AG10803 (cell line): ENCODE measurements around the gene GATAD2B.
"Not testable (repeated sequence)": the region's sequence is repeated elsewhere in the genome, so short reads cannot be mapped to it uniquely, and the experiment has no call there.

Experiments
- DNase-seq: peaks from one replicate; pipeline ENCODE4 v3.0.0; 2010; ENCODE audit warnings: low read depth
- H3K4me3 ChIP-seq: 2 replicates; pipeline ENCODE4 v1.5.1; 2011; ENCODE audit warnings: mild to moderate bottlenecking, low read length, control low read depth
- TF ChIP-seq, protein P1 (sequence below): conservative IDR thresholded peaks from 2 replicates; pipeline ENCODE4 v1.5.1; 2011; ENCODE audit warnings: mild to moderate bottlenecking, low read length, control low read depth, inconsistent platforms

Gene GATAD2B

DNA sequence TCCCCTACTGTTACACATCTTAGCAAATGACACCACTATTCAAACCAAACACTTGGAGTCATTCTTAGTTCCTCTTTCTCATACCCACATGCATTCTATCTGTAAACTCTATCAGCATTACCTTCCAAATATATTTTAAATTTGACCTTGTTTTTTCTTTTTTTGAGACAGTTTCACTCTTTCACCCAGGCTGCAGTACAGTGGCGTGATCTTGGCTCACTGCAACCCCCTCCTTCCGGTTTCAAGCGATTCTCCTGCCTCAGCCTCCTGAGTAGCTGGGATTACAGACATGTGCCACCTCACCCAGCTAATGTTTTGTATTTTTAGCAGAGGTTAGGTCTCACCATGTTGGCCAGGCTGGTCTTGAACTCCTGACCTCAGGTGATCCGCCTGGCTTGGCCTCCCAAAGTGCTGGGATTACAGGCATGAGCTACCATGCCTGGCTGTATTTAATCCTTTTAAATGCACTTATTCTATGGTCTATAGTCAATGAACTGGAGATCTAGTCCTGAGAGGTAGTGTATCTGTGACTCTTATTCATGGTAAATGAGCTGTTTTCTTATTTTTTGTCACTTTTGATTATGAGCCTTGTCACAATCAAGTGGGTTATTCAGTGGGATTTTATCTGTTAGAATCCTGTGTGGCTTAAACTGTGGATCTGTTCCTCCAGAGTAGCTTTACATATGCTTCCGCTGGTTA is 73.1 kb downstream of the GATAD2B start:
- DNase-seq: no peak
- no peak overlapping the region for H3K4me3 ChIP-seq

DNA sequence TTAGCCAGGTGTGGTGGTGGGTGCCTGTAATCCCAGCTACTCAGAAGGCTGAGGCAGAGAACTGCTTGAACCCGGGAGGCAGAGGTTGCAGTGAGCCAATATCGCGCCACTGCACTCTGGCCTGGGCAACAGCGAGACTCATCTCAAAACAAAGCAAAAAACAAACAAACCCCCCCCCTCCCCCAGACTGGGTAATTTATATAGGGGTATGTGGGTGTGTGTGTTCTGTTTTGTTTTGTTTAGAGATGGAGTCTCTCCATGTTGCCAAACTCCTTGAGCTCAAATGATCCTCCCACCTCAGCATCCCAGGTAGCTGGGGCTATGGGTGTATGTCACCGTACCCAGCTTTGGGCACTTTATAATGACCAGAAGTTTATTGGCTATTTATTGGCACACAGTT is 74.0 kb downstream of the GATAD2B start:
- no peak for DNase-seq
- TF ChIP-seq, protein P1, sequence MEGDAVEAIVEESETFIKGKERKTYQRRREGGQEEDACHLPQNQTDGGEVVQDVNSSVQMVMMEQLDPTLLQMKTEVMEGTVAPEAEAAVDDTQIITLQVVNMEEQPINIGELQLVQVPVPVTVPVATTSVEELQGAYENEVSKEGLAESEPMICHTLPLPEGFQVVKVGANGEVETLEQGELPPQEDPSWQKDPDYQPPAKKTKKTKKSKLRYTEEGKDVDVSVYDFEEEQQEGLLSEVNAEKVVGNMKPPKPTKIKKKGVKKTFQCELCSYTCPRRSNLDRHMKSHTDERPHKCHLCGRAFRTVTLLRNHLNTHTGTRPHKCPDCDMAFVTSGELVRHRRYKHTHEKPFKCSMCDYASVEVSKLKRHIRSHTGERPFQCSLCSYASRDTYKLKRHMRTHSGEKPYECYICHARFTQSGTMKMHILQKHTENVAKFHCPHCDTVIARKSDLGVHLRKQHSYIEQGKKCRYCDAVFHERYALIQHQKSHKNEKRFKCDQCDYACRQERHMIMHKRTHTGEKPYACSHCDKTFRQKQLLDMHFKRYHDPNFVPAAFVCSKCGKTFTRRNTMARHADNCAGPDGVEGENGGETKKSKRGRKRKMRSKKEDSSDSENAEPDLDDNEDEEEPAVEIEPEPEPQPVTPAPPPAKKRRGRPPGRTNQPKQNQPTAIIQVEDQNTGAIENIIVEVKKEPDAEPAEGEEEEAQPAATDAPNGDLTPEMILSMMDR: no peak
- H3K4me3 ChIP-seq: no peak overlapping the region

More for the DNA sequence above, 73.1 kb downstream of the GATAD2B start:
- TF ChIP-seq, protein P1: no peak

DNA sequence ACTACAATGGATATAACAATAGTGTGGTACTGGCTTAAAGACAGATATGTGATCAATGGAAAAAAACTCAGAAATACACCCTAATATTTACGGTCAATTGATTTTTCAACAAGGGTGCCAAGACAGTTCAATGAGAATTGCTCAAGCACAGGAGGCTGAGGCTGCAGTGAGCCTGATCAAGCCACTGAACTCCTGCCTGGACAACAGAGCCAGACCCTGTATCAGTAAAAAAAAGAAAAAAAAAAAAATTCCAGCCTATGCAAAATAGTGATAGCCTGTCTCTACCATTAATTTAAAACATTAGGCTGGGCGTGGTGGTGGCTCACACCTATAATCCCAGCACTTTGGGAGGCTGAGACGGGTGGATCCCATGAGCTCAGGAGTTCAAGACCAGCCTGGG is 77.6 kb downstream of the GATAD2B start:
- TF ChIP-seq, protein P1: no peak
- DNase-seq: no peak
- no peak overlapping the region for H3K4me3 ChIP-seq

DNA sequence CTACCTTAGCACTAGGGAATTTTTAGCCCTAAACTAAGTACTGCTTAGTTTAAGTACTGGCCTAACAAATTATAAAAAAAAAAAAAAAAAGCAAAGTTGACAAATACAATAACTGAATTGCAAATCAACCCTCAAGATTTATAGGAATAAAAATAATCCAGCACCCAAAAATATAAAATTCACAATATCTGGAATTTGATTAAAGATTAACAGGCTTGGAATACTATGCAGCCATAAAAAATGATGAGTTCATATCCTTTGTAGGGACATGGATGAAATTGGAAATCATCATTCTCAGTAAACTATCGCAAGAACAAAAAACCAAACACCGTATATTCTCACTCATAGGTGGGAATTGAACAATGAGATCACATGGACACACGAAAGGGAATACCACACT is 78.4 kb downstream of the GATAD2B start:
- not testable (repeated sequence) for H3K4me3 ChIP-seq, DNase-seq

DNA sequence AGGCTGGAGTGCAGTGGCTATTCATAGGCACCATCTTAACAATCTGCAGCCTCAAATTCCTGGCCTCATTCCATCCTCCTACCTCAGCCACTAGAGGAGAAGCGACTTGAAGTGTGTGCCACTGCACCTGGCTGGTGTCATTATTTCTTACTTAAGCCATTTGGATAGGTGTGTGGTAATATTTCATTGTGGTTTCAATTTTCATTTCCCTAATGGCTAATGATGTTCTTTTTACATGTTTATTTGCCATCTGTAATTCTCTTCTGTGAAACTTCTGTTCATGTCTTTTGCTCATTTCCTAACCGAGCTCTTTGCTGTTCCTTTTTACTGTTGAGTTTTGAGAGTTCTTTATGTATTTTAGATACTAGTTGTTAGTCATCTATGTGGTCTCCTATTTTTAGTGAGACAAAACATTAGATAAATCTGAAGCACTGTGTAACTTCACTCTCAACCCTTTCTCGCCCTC is 80.7 kb downstream of the GATAD2B start:
- peak; percentile 8 for DNase-seq

DNA sequence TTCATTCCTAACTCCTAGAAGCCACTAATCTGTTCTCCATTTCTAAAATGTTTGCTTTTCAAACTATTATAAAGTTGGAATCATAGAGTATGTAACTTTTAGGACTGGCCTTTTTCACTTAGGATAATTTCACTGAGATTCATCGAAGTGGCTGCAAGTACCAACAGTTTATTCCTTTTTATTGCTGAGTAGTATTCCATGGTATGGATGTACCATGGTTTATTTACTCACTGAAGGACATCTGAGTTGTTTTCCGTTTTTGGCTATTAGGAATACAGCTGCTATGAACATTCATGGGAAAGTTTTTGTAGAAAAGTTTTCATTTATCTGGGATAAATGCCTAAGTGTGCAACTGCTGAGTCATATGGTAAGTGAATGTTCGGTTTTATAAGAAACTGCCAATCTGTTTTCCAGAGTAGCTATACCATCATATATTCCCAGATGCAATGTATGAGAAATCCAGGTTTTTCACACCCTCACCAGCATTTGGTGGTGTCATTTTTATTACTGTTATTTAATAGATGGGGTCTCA is 81.2 kb downstream of the GATAD2B start:
- TF ChIP-seq, protein P1: no peak
- H3K4me3 ChIP-seq: no peak overlapping the region
- peak; percentile 51 for DNase-seq

More for the DNA sequence above, 80.7 kb downstream of the GATAD2B start:
- TF ChIP-seq, protein P1: no peak
- no peak overlapping the region for H3K4me3 ChIP-seq

DNA sequence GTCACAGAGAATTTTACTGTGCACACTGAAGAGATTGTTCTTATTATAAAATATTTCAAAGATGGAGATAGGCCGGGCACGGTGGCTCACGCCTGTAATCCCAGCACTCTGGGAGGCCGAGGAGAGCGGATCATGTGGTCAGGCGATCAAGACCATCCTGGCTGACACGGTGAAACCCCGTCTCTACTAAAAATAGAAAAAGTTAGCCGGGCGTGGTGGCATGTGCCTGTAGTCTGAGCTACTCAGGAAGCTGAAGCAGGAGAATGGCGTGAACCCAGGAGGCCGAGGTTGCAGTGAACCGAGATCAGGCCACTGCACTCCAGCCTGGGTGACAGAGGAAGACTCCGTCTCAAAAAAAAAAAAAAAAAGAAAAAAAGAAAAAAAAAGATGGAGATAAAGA is 82.0 kb downstream of the GATAD2B start:
- not testable (repeated sequence) for DNase-seq, H3K4me3 ChIP-seq

DNA sequence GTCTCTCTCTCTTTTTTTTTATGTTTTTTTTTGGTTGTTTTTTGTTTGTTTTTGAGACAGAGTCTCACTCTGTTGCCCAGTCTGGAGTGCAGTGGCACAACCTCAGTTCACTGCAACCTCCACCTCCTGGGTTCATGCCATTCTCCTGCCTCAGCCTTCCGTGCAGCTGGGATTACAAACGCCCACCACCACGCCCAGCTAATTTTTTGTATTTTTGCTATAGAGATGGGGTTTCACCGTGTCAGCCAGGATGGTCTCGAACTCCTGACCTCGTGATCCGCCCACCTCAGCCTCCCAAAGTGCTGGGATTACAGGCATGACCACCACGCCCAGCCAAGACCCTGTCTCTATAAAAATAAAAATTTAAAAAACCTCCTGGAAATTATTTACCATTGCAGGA is 88.8 kb downstream of the GATAD2B start:
- not testable (repeated sequence) for DNase-seq, H3K4me3 ChIP-seq
